Natural killer cell (primary cell): ENCODE data around the gene EPC1. TPM values are rescaled to one million over a fixed set of nuclear protein-coding genes. Genes with fewer than 3 reads are reported as not detected.

Experiments used
- ATAC-seq, 3 donors: fragments of 150-1000 bp in 2 of 3; fragments of 200-7000 bp in 1 of 3; cut with Tn5 transposase; 1 replicate in 1 of 3; 2 replicates in 2 of 3; pipeline ENCODE4 v1.10.0; 2021; ENCODE audit warnings: mild to moderate bottlenecking in 2 of 3, moderate library complexity in 2 of 3
- DNase-seq, 2 donors: peaks; one replicate each; pipeline versions ENCODE4 v3.0.0 to v3.0.0-alpha.2; 2013 to 2021; ENCODE audit warnings: mixed read lengths in 1 of 2
- H3K27ac ChIP-seq: one replicate; pipeline ENCODE4 v1.5.1; 2013; ENCODE audit warnings: mild to moderate bottlenecking, low read length
- H3K27me3 ChIP-seq: one replicate; pipeline ENCODE4 v1.6.1; 2013; ENCODE audit warnings: low read length; ENCODE audit not compliant: control insufficient read depth, insufficient read depth
- H3K36me3 ChIP-seq: one replicate; pipeline ENCODE4 v1.6.1; 2013; ENCODE audit warnings: low read length; ENCODE audit not compliant: control insufficient read depth, insufficient read depth
- H3K4me1 ChIP-seq: one replicate; pipeline ENCODE4 v1.6.1; 2013; ENCODE audit warnings: low read length; ENCODE audit not compliant: control insufficient read depth, insufficient read depth
- H3K4me3 ChIP-seq: one replicate; pipeline ENCODE4 v1.5.1; 2013; ENCODE audit warnings: low read length
- H3K9me3 ChIP-seq: one replicate; pipeline ENCODE4 v1.6.1; 2013; ENCODE audit warnings: low read length; ENCODE audit not compliant: control insufficient read depth, insufficient read depth
- H3K27ac Mint-ChIP-seq, 2 donors: one replicate each; pipeline ENCODE4 v1.8.0; 2022; ENCODE audit warnings: mild to moderate bottlenecking in 2 of 2, mixed read lengths in 2 of 2, moderate library complexity in 1 of 2
- H3K27me3 Mint-ChIP-seq, 2 donors: one replicate each; pipeline ENCODE4 v1.8.0; 2022; ENCODE audit warnings: low read depth in 2 of 2, mixed read lengths in 2 of 2
- H3K36me3 Mint-ChIP-seq: one replicate; pipeline ENCODE4 v1.8.0; 2022; ENCODE audit warnings: mixed read lengths
- H3K4me1 Mint-ChIP-seq, 2 donors: one replicate each; pipeline ENCODE4 v1.8.0; 2022; ENCODE audit warnings: mixed read lengths in 2 of 2
- H3K4me3 Mint-ChIP-seq: one replicate; pipeline ENCODE4 v1.8.0; 2022; ENCODE audit warnings: mild to moderate bottlenecking, moderate library complexity, mixed read lengths
- H3K9me3 Mint-ChIP-seq, 2 donors: one replicate each; pipeline ENCODE4 v1.8.0; 2022; ENCODE audit warnings: mixed read lengths in 2 of 2
- CTCF ChIP-seq: fragments of 200-600 bp; IDR thresholded peaks from one replicate; pipeline ENCODE4 v1.8.0; 2022; ENCODE audit warnings: antibody characterized with exemption
- WGBS: methylation state at CpG from one replicate; pipeline ENCODE4 v1.1.7; 2013; ENCODE audit warnings: missing lambda C conversion rate; ENCODE audit not compliant: insufficient coverage; 5-methylcytosine and 5-hydroxymethylcytosine counted together
- intact Hi-C: fragments of 100-400 bp; cut with micrococcal nuclease; formaldehyde crosslinking; loops from one replicate; pipeline ENCODE4 v1.14.2; 2022
- total RNA-seq, 4 donors: library from RNA; stranded (reverse); fragments of 120-200 nt in 1 of 4; gene quantifications; one replicate each; pipeline versions ENCODE4 v1.2.3 to v1.2.4, GENCODE V29; 2013 to 2022

The EPC1 gene
- total RNA-seq, 3 donors from 2014 or later (not counting 1 experiment from before 2014, with no cell fraction given), result 155 to 178 (median 161) TPM

GRCh38 chr10:32347363-32348022 lies 535 bp upstream of the EPC1 start:
- Mint-ChIP-seq H3K9me3 (no peaks in the 10 kb centered on the region), H3K36me3 (no peaks in the 10 kb centered on the region), H3K4me1 (peaks cover 49 to 61% of the 10 kb centered on the region in 2 donors), H3K27ac (peak overlapping the region; percentile 95 to 99), H3K4me3 (peak overlapping the region; percentile 92), H3K27me3 (no peaks in the 10 kb centered on the region)
- peaks cover 13% of the 10 kb centered on the region for H3K36me3 ChIP-seq
- under 1% methylated on average over 46 of the region's 49 CpGs for WGBS
- no peak for TF ChIP-seq CTCF
- peak overlapping the region; percentile 61 for H3K4me3 ChIP-seq
- intact Hi-C loops, result loop anchor here (1.0 to 10.0 kb wide), 5 partner anchors 10 to 293 kb away; partner anchors contain the start of gene KIF5B
- H3K9me3 ChIP-seq, result no peaks in the 10 kb centered on the region
- peaks cover 15% of the 10 kb centered on the region for H3K4me1 ChIP-seq
- ATAC-seq (peak; percentile 1 to 3 (median 1)), DNase-seq (no peak)
- H3K27ac ChIP-seq, result peak overlapping the region; percentile 95
- H3K27me3 ChIP-seq, result no peaks in the 10 kb centered on the region

- peak; percentile 82 to 95 (median 83) for ATAC-seq
- WGBS, result under 1% methylated on average over 30 of the region's 30 CpGs
These were observed 816 bp downstream of the EPC1 start for GRCh38 chr10:32346134-32346550.

GRCh38 chr10:32341596-32341995 lies 5.4 kb downstream of the EPC1 start:
- Mint-ChIP-seq H3K27me3 (no peaks in the 10 kb centered on the region), H3K27ac (peak overlapping the region; percentile 59 to 83), H3K9me3 (no peaks in the 10 kb centered on the region), H3K4me1 (peaks cover 74 to 75% of the 10 kb centered on the region in 2 donors), H3K36me3 (no peaks in the 10 kb centered on the region), H3K4me3 (peak overlapping the region; percentile 18)
- DNase-seq (no peak), ATAC-seq (no peak)
- Histone ChIP-seq H3K4me1 (peaks cover 34% of the 10 kb centered on the region), H3K27me3 (no peaks in the 10 kb centered on the region), H3K36me3 (peaks cover 13% of the 10 kb centered on the region), H3K9me3 (no peaks in the 10 kb centered on the region), H3K27ac (no peak overlapping the region), H3K4me3 (no peak overlapping the region)
- intact Hi-C loops, result loop anchor here (10.0 kb wide), 1 partner anchor 287 kb away; the partner anchor contains the start of gene KIF5B
- WGBS, result 83% methylated on average over 1 of the region's 1 CpG
- no peak for TF ChIP-seq CTCF

More at GRCh38 chr10:32346134-32346550, 816 bp downstream of the EPC1 start:
- Histone ChIP-seq H3K27ac (peak overlapping the region; percentile 95), H3K4me3 (peak overlapping the region; percentile 85), H3K4me1 (peaks cover 11% of the 10 kb centered on the region), H3K36me3 (peaks cover 13% of the 10 kb centered on the region), H3K27me3 (no peaks in the 10 kb centered on the region), H3K9me3 (no peaks in the 10 kb centered on the region)
- intact Hi-C loops, result loop anchor here (1.0 to 10.0 kb wide), 5 partner anchors 13 to 291 kb away; partner anchors contain the start of gene KIF5B
- Mint-ChIP-seq H3K4me1 (peaks cover 57 to 68% of the 10 kb centered on the region in 2 donors), H3K36me3 (no peaks in the 10 kb centered on the region), H3K4me3 (peak overlapping the region; percentile 95), H3K27me3 (no peaks in the 10 kb centered on the region), H3K27ac (peak overlapping the region; percentile 95 to 99), H3K9me3 (no peaks in the 10 kb centered on the region)
- peak; percentile 85 for TF ChIP-seq CTCF
- DNase-seq, result peak; percentile 94 to 97
